CD4-positive, alpha-beta T cell treated with Interleukin-4 for 4 hours (primary cell): ENCODE data around the gene DNAJC12.
"Not testable (repeated sequence)": the region's sequence is repeated elsewhere in the genome, so short reads cannot be mapped to it uniquely, and the experiment has no call there.

ENCODE experiments used
- DNase-seq: peaks from one replicate; pipeline ENCODE4 v3.0.0-alpha.2; 2020

The DNAJC12 gene

GRCh38 chr10:67790534-67791408, 47.2 kb downstream of the DNAJC12 start:
- peak; percentile 34 for DNase-seq

GRCh38 chr10:67789769-67790168, 48.2 kb downstream of the DNAJC12 start:
- no peak for DNase-seq

GRCh38 chr10:67788028-67788886, 49.7 kb downstream of the DNAJC12 start:
- DNase-seq: peak; percentile 62

- peak; percentile 35 for DNase-seq
These were observed 52.9 kb downstream of the DNAJC12 start for GRCh38 chr10:67785098-67785497.

GRCh38 chr10:67784474-67784873, 53.5 kb downstream of the DNAJC12 start:
- DNase-seq: no peak

GRCh38 chr10:67783606-67784294, 54.2 kb downstream of the DNAJC12 start:
- no peak for DNase-seq

- DNase-seq: no peak
These were observed 55.5 kb downstream of the DNAJC12 start for GRCh38 chr10:67782530-67782929.

GRCh38 chr10:67780759-67781538, 57.0 kb downstream of the DNAJC12 start:
- DNase-seq: no peak

- not testable (repeated sequence) for DNase-seq
These were observed 57.8 kb downstream of the DNAJC12 start for GRCh38 chr10:67780204-67780621.

GRCh38 chr10:67779465-67780203, 58.4 kb downstream of the DNAJC12 start:
- peak; percentile 81 for DNase-seq

GRCh38 chr10:67776371-67776770, 61.6 kb downstream of the DNAJC12 start:
- DNase-seq: no peak

GRCh38 chr10:67775279-67775678, 62.7 kb downstream of the DNAJC12 start:
- no peak for DNase-seq

GRCh38 chr10:67772894-67773511, 65.0 kb downstream of the DNAJC12 start:
- peak; percentile 25 for DNase-seq

- no peak for DNase-seq
These were observed 65.8 kb downstream of the DNAJC12 start for GRCh38 chr10:67772151-67772550.

- DNase-seq: no peak
These were observed 66.8 kb downstream of the DNAJC12 start for GRCh38 chr10:67771200-67771599.

GRCh38 chr10:67770537-67770936, 67.5 kb downstream of the DNAJC12 start:
- DNase-seq: no peak

GRCh38 chr10:67767244-67767643, 70.7 kb downstream of the DNAJC12 start:
- DNase-seq: no peak

- DNase-seq: peak; percentile 97
These were observed 73.8 kb downstream of the DNAJC12 start for GRCh38 chr10:67764012-67764822.

- peak; percentile 80 for DNase-seq
These were observed 74.4 kb downstream of the DNAJC12 start for GRCh38 chr10:67763499-67764011.

- DNase-seq: not testable (repeated sequence)
These were observed 75.4 kb downstream of the DNAJC12 start for GRCh38 chr10:67762567-67762966.
